Activated CD4-positive, alpha-beta T cell treated with anti-CD3 and anti-CD28 coated beads, Interleukin-2, Interleukin-6, amounts not matched to agents 100 ng/mL and 50 ng/mL, durations not matched to agents 16 hours and 8 hours (primary cell): ENCODE data around the gene CLEC2B.

Experiments used
- DNase-seq: peaks from one replicate; pipeline ENCODE4 v3.0.0-alpha.2; 2020

The CLEC2B gene

GRCh38 chr12:9868311-9868801 is 798 bp downstream of the CLEC2B start:
- DNase-seq: peak; percentile 27

GRCh38 chr12:9867531-9867930 is 1.6 kb downstream of the CLEC2B start:
- DNase-seq: no peak

- peak; percentile 23 for DNase-seq
Observed at GRCh38 chr12:9866860-9867269, 2.3 kb downstream of the CLEC2B start.

DNA sequence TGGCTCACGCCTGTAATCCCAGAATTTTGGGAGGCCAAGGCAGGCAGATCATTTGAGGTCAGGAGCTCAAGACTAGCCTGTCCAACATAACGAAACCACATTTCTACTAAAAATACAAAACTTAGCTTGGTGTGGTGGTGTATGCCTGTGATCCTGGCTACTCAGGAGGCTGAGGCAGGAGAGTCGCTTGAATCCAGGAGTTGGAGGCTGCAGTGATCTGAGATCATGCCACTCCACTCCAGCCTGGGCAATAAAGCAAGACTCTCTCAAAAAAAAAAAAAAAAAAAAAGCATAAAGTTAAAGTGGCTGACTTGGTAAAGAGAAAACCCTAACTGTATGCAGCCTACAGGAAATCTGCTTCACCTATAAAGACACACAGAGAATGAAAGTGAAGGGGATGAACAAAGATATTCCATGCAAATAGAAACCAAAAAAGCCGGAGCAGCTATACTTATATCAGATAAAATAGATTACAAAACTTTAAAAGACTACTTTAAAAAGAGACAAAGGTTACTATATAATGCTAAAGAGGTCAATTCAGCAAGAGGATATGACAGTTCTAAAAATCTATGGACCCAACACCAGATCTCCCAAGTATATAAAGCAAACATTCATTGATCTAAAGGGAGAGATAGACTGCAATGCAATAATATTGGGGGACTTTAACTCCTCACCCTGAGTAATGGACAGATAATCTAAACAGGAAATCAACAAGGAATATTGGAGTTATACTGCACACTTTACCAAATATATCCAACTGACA is 4.1 kb downstream of the CLEC2B start:
- peak; percentile 39 for DNase-seq

DNA sequence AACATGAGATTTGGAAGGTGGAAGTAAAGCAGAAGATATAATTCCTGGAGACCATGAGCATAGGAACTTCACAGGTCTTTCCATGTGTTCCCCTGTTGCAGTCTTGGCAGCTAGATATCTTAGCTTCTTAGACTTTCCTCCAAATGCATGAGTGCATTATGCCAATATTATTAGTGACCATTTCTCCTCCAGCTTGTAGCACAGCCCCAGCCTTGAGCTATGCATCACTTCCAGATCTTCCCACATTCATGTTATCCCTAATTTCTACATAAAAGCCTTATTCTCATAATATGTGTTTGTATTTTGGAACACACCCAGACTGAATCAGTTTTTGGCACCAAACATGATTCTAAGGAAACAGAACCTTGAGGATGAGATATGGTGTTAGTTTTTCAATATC is 11.0 kb downstream of the CLEC2B start:
- DNase-seq: no peak

DNA sequence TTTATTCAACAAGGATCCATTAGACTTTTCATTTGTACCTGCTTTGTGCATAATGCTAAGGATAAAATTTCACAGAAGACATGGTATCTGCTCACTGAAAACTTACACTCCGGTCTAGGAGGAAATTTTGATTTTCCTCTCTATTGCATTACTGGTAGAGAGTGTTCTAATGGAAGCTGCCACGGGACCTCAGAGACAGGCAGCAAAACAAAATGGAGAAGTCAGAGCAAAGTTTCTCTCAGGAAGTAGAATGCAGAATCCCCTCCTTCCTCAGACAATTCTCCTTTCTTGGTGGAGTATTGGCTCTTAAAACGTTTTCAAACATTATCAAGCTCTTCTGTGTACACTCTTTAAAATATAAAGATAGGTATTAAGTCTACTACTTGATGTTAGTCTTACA is 12.3 kb downstream of the CLEC2B start:
- no peak for DNase-seq

GRCh38 chr12:9856151-9856550 is 13.0 kb downstream of the CLEC2B start:
- DNase-seq: no peak

- DNase-seq: no peak
Observed at GRCh38 chr12:9851927-9852326, 17.2 kb downstream of the CLEC2B start.

DNA sequence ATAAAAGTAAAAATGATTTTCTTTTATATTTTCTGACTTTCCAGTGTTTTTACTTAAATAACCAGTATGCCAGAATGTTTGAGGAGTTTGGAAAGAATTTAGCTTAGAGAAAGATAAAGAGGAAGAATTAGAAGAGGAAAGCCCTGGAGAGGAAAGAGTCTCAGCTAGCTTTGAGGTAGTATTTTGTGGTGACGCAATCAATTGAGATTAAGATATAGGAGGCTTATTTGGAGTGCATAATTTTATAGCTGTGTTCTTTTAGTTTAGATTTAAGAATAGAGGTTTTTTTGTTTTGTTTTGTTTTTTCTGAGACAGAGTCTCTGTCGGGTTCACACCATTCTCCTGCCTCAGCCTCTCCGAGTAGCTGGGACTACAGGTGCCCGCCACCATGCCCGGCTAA is 18.1 kb downstream of the CLEC2B start:
- DNase-seq: no peak

- DNase-seq: no peak
Observed at GRCh38 chr12:9848899-9849298, 20.3 kb downstream of the CLEC2B start.

DNA sequence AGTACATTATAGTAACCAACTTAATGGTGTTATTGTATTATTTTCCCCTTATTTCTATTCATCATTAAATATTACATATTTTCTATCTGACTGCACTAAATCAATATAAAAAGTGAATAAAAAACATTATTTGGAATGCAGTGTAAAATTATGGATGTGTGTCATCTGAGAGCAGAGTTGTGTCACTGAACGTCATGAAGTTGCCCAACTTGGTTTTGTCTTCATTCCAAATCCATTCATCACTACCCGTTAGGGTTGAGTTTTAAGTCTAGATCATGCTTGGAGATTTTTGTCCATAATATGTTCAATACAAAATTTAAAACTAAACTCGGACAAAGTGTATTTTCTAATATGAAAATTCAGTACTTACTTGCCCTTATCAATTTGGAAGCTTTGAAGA is 25.7 kb downstream of the CLEC2B start:
- DNase-seq: no peak

GRCh38 chr12:9831720-9832119 is 37.4 kb downstream of the CLEC2B start:
- no peak for DNase-seq

DNA sequence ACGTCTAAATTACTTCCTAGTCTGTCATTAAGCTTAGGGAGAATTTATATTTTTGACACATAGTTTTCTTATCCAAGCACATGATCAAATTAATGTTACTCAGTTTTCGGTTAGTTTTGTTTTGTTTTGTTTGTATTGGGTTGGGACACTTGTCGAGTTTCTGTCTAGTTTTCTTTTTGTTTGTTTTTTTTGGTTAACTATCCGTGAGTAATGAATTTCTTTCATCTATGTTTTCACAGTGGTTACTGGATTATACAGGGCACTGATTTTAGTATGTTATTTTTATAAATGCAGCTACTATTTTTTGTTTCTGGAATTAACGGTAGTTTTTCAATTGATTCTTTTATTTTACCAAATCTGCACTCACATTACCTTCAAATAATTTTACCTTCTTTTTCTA is 39.2 kb downstream of the CLEC2B start:
- DNase-seq: no peak

- no peak for DNase-seq
Observed at GRCh38 chr12:9829483-9829882, 39.7 kb downstream of the CLEC2B start.

DNA sequence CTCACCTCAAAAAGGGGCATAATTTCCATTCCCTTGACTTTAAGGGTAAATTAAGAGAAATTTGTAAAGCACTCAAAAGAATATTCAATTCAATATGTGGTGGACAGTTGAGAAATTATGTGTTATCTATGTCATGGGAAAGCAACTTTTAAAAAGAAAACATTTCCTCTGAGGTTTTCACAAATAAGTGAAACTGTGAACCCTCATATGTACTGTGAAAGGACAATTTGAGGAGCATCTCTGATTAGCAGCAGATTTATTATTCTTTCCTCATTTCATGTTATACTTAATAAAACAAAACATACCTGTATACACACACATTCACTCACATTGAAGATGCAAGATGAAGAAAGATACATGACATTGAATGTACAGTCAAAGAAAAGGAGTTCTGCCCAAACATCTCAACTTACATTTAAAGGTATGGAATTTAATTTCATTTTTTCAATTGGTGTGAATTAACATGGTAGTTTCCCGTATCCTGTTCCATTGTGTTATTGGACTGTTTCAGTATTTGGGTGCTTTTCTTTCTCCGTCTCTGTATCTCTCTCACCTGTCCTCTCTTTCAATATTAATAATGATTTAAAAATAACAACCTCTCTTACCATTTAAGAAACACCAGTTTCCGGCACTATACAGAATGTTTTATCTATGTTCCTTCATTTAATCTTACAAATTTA is 41.8 kb downstream of the CLEC2B start, which contains the start of gene KLRF1:
KLRF1 (plus strand) TSS at position 273 of the 680 bp plus-strand sequence; CDS start at position 337, 64 bp downstream.
- no peak for DNase-seq

- no peak for DNase-seq
Observed at GRCh38 chr12:9820281-9820930, 48.7 kb downstream of the CLEC2B start.

- peak; percentile 94 for DNase-seq
Observed at GRCh38 chr12:9813821-9814798, 55.0 kb downstream of the CLEC2B start.

- no peak for DNase-seq
Observed at GRCh38 chr12:9811621-9812020, 57.5 kb downstream of the CLEC2B start.

- DNase-seq: peak; percentile 3
Observed at GRCh38 chr12:9810671-9811070, 58.5 kb downstream of the CLEC2B start.

GRCh38 chr12:9809866-9810265 is 59.3 kb downstream of the CLEC2B start:
- DNase-seq: no peak

DNA sequence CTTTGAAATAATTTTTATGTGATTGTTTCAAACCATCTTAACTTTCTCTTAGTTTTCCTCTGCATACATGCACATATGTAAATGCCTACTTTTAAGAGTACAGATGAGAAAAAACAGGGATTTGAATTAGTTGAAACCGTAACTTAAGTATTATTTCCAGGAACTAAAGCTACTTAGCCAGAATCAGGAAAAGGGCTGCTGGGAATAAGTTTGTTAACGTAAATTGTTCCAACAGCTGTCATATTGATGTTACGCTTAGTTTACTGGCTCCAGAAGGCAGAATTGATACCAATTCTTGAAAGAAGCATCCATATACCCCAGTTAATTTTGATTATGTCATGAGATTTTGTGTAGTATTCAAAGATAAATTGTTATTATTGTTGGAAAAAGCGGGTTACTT is 59.8 kb downstream of the CLEC2B start:
- DNase-seq: no peak

DNA sequence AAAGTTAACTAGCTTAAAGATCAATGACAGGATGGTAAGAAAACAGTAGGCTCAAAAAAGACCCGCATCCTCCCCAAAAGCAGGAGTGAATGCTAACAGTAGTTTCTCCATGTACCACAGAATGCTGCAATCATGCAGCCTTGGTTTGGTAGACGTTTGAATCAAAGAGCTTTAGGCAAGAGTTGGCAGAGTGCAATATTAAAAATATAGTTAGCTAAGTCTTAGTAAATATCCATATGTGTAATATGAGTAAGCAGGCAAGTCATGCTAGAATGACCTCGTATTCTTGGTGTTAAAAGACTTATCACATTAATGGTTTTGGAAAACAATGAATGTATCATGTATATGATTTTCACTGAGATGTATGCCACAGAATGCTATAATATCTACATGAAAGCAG is 60.6 kb downstream of the CLEC2B start:
- no peak for DNase-seq

DNA sequence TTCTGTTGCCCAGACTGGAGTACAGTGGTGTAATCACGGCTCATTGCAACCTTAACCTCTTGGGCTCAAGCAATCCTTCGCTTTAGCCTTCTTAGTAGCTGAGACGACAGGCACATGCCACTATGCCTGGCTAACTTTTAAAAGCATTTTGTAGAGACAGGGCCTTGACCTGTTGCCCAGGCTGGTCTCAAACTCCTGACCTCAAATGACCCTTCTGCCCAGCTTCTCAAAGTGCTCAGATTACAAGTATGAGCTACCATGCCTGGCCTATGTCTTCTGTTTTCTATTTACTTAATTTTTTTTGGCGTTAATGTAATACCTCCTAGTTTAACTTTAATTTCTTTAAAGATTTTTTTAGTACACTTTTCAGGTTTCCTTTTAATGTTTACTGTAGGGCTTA is 62.4 kb downstream of the CLEC2B start:
- no peak for DNase-seq
